GM12801 (cell line): ENCODE measurements around the gene ASIC4.

ENCODE experiments used
- CTCF ChIP-seq: IDR thresholded peaks from one replicate; pipeline ENCODE4 v1.5.1; 2011; ENCODE audit warnings: control low read depth; ENCODE audit not compliant: insufficient read length; ENCODE audit errors: extremely low read depth

The ASIC4 gene

GRCh38 chr2:219509780-219510511 lies 4.3 kb upstream of the ASIC4 start:
- no peak for TF ChIP-seq CTCF

- no peak for TF ChIP-seq CTCF
These were observed 3.7 kb upstream of the ASIC4 start for GRCh38 chr2:219510512-219511135.

GRCh38 chr2:219511547-219512325 lies 2.5 kb upstream of the ASIC4 start:
- TF ChIP-seq CTCF: no peak

GRCh38 chr2:219512524-219513216 lies 1.6 kb upstream of the ASIC4 start:
- no peak for TF ChIP-seq CTCF

GRCh38 chr2:219513787-219514186 lies 495 bp upstream of the ASIC4 start:
- TF ChIP-seq CTCF: no peak

- no peak for TF ChIP-seq CTCF
These were observed 554 bp downstream of the ASIC4 start for GRCh38 chr2:219514836-219515235.
